ENCODE measurements around the gene LRP8. TPM values are rescaled to one million over a fixed set of nuclear protein-coding genes. Genes with fewer than 3 reads are reported as not detected.

LRP8 gene
- total and polyA plus RNA-seq, 2 donors (not counting 3 experiments of a cell fraction or from before 2014, with no cell fraction given) = 40.9 to 62.2 TPM

GRCh38 chr1:53316424-53316765 lies 11.5 kb downstream of the LRP8 start:
- TF ChIP-seq GATA2 (IDR thresholded peaks at IDR 0.05; ENCODE audit: insufficient read depth, insufficient read length, low read depth, low read length) = no peak
- no peak for TF ChIP-seq CTCF (IDR thresholded peaks at IDR 0.05; ENCODE audit: extremely low read depth in 1 of 2, insufficient read depth in 1 of 2, low read depth in 1 of 2, low read length in 2 of 2)
- no peak for TF ChIP-seq POLR2AphosphoS5 (IDR thresholded peaks at IDR 0.05; ENCODE audit: insufficient read depth, low read depth, low read length)
- TF ChIP-seq, protein P1, sequence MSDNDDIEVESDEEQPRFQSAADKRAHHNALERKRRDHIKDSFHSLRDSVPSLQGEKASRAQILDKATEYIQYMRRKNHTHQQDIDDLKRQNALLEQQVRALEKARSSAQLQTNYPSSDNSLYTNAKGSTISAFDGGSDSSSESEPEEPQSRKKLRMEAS (IDR thresholded peaks at IDR 0.05; ENCODE audit: insufficient read depth, insufficient read length) = no peak
- TF ChIP-seq FOS (IDR thresholded peaks at IDR 0.05; ENCODE audit: borderline replicate concordance, insufficient read depth, low read length) = no peak
- DNase-seq (ENCODE audit: low read depth, low spot score) = no peak
- Histone ChIP-seq H4K20me1 (replicated peaks; ENCODE audit: control insufficient read depth, extremely low read depth, insufficient read depth, low read length) (no peaks in the 10 kb centered on the region), H3K4me3 (replicated peaks in 1 of 3; ENCODE audit: insufficient read depth in 1 of 3, low read depth in 1 of 3, low read length in 3 of 3) (no peak overlapping the region), H2AFZ (ENCODE audit: low read depth, low read length) (no peak overlapping the region), H3K4me2 (ENCODE audit: insufficient read depth, low read length) (no peak overlapping the region), H3K9me1 (replicated peaks; ENCODE audit: control insufficient read depth, extremely low read depth, insufficient read depth, low read length) (no peaks in the 10 kb centered on the region), H3K27ac (ENCODE audit: insufficient read depth, low read depth, low read length) (no peak overlapping the region), H3K36me3 (ENCODE audit: control insufficient read depth in 2 of 2, extremely low read depth in 1 of 2, insufficient read depth in 2 of 2, low read length in 2 of 2) (no peaks in the 10 kb centered on the region), H3K9me3 (replicated peaks; ENCODE audit: control insufficient read depth, insufficient read depth, low read length) (no peaks in the 10 kb centered on the region), H3K9ac (replicated peaks; ENCODE audit: extremely low read depth, insufficient read depth, low read length) (no peak overlapping the region), H3K27me3 (ENCODE audit: control insufficient read depth in 2 of 2, insufficient read depth in 2 of 2, low read length in 2 of 2) (no peaks in the 10 kb centered on the region), H3K79me2 (ENCODE audit: control insufficient read depth, insufficient read depth, low read length) (peaks cover 73% of the 10 kb centered on the region), H3K4me1 (ENCODE audit: control insufficient read depth, extremely low read depth, insufficient read depth, low read length) (no peaks in the 10 kb centered on the region)
- FAIRE-seq = no peak
- ChIA-PET POLR2A (interaction anchor here (0.6 to 0.7 kb wide), 2 partner anchors 57 to 578 kb away, joined by 3 to 4 read pairs; no protein-coding TSS in a partner anchor), CTCF (interaction anchor here (0.9 to 2.9 kb wide), 3 partner anchors 8 to 76 kb away, joined by 3 to 13 read pairs (median 4); no protein-coding TSS in a partner anchor)
- BruUV-seq (replicated peaks) = no TSS peak
- intact Hi-C loops (cut with micrococcal nuclease) (no loop called here), dilution Hi-C loops (cut with MboI; ENCODE audit: extremely low pct_ligation_motif_present, low sequenced_read_pairs) (no loop called here)
